22Rv1 (cell line): ENCODE data around the gene TSPAN2.

ENCODE experiments used
- CTCF ChIP-seq: fragments of 450-650 bp; IDR thresholded peaks from 2 replicates; pipeline ENCODE4 v1.5.1; 2017; ENCODE audit warnings: mild to moderate bottlenecking
- ZFX ChIP-seq: fragments of 450-650 bp; IDR thresholded peaks from 2 replicates; pipeline ENCODE4 v1.6.1; 2017; ENCODE audit warnings: antibody characterized with exemption, borderline replicate concordance

GRCh38 chr1:115021145-115021544 lies 68.2 kb downstream of the TSPAN2 start:
- TF ChIP-seq CTCF: no peak
- no peak for TF ChIP-seq ZFX
